DMS153 treated with DMSO at 0.1 percent for 48 hours (cell line): Measurements from ENCODE around the gene SLC38A10.
"Not testable (repeated sequence)": the region's sequence is repeated elsewhere in the genome, so short reads cannot be mapped to it uniquely, and the experiment has no call there.

Experiments
- DNase-seq: peaks from one replicate; lab custom pipeline; 2025; ENCODE audit not compliant: unreplicated experiment; lab: John Stamatoyannopoulos, UW

SLC38A10 gene

DNA sequence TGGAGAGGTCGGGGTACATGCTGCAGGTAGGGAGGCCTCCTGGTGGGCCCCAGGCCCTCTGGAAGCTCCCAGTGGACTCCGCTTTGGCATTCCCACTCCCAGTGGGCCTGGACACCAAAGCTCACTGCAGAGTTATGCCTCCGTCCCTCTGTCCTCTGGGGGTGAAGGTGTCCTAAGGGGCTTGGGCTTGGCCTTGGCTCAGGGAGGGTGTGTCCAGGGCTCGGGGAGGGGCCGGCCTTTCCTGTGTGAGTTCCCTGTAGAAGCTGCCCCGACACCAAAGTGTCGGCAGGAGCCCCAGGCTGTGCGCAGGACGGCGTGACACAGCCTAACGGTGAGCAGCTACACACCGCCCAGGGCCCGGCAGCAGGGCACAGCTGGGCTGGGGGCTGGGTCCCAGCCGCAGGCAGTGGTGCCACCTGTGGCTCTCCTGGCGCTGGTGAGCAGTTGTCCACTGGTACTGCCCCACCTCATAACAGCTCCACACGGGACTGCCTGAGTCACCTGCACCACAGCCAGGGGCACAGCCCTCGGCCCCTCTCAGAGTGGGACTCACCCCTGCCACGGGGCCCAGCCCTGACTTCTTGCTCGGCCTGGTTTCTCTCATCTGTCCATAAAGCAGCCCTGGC is 62.4 kb downstream of the SLC38A10 start:
- DNase-seq: no peak

DNA sequence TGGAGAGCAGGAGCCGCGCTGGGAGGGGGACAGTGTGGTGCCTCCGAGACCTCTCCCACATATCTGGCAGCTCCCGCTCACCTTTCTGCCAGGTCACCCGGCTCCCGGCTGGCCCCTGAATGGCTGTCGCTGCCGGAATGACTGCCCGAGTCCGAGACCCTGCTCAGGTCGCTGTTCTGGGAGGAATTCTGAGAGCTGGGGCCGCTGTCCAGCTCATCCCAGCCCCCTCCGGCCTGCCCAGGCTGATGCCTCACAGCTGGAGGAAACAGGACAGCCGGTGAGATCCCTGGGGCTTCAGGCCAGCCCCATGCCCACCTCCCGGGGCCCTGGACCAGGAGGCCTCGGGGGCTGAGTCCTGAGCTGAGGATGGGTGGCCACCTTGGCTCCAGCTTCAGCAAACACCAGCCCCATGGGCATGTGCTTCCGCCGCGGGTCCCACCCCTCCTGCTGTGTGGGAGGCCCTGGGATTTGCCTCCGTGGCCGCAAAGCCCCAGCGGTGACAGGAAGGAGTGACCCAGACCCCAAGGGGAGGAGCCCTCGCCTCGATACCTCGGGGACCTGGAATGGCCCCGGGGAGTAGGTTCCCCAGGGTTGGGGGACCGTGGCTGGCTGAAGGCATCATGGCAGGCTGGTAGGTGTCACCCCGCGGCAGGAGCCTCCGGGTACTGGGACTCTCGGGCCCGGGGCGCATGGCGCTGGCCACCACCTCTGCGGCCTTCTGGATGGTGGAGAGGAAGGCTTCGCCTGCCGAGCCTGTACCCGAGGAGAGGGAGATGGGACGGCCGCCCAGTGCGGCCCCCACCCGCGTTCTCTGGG is 63.1 kb downstream of the SLC38A10 start:
- no peak for DNase-seq

DNA sequence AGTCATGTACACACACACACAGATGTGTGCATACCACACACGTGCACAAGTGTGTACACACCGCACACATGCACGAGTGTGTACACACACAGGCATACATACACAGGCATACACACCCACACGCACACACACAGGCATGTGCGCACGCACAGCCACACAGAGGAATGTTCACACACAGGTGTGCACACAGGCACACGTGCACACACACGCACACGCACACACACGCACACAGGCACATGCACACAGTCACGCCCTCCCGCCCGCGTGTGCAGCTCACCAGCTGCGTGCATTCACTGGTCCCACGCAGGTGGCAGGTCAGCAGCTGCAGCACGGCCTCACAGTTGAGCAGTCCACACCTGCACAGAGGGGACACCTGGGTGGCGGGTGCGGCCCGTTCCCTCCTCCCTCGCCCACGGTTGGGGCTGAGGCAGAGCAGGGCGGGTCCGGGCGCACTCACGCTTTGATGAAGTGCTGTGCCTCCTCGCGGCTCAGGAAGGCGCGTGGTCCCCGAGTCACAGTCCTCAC is 63.9 kb downstream of the SLC38A10 start:
- DNase-seq: no peak

DNA sequence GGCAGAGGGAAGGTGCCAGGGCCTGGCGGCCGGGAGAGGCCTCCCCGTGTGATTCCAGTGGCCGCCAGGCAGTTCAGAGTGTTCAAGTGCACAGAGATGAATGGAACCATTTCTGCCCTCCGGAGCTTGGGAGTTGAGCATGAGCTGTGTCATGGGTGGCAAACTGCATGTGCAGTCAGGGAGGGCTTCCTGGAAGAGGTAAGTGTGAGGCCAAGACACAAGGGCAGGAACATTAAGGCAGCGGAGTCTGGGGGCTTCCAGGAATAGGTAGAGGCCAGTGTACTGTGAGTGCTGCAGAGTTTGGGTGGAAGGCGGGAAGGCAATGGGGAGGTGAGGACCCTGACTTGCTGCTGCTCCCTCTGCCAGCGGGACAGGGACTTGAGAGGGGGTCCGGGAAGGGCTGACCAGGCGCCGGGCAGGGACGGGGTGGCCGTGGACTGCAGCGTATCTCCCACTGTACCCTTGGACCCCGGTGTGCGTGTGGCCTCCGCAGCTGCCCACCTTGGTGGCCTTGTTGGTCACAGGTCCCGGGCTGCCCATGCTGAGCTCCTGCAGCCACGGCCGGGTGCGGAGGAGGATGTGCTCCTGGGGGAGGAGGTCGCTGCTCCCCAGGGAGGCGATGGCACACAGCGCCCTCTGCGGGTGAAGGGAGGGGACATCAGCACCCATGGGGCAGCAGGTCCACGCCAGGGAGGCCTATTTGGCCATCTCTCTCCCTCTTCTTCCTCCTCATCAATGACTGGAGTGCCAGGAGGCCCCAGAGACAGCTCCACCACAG is 64.9 kb downstream of the SLC38A10 start:
- no peak for DNase-seq

DNA sequence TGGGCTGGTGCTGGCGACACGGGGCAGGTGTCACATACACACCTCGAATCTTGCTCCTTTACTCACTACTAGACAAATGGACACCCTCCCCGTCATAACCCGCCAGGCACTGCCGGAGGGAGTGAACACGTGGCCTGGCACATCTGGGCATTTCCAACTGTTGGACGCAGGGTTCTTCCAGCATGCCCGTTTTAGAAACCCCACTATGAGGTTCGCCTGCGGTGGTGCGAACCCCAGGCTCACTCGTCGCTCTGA is 65.5 kb downstream of the SLC38A10 start:
- DNase-seq: no peak

DNA sequence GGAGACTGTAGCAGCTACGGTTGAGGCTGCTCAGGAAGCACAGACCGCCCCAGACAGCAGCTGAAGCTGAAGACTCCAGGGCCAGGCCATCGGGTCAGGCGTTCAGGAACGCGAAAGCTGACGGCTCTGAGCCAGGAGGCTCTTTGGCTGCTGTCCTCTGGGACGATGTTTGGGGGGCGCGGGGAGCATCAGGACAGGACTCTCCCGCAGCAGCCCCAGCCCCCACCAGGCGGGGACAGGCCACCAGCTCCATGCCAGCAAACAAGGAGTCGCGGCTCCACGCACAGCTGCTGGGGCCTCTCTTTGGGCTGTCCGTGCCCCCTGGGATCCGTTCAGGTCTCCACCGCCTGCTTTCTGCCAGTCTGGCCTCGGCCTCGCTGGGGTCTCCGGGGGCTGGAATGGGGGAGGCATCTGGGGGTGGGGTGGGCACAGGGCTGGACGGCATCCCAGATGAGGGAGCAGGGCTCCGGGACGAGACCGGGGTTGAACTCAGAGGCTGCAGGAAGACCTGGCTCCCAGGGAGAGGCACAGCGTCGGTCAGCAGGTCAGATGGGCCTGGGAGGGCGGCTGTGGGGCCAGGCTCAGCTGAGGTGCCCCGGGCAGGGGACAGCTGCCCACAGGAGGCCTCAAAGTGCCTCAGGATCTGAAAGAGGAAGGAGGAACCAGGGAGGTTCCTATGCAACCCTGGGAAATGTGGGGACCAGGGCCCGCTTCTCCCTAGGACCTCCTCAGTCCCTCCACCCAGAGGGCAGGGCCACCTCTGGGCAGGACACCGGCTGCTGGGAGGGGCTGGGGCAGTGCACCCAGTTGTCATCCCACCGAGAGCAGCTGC is 66.1 kb downstream of the SLC38A10 start:
- DNase-seq: no peak

DNA sequence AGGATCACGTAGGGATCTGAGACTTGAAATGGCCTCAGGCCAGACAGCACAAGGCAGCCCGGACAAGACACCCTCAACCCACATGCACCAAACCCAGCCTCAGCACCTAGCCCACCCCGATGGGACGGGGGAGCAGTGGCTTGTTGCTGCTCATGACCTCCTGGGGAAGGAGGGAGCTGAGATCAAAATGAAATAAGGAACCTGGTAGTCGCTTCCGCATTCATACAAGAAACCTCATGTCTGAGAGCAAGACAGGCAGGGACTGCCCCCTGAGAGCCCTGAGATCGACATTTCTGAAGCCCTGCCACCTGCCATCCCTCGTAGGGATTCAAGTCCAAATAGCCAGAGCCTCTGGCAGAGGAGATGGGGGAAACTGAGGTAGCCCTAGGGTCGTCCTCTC is 66.7 kb downstream of the SLC38A10 start:
- no peak for DNase-seq

DNA sequence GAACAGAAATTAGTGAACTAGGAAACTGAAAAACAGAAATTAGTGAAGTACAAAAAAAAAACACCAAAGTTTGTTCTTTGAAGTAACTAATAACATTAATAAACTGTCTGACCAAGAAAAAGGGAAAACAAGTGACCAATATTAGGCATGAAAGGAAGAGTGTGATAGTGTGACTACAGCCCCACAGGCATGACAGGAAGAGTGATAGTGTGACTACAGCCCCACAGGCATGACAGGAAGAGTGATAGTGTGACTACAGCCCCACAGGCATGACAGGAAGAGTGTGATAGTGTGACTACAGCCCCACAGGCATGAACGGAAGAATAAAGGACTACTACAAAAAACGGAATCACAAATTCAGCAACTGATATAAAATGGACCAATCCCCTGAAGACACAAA is 67.5 kb downstream of the SLC38A10 start:
- not testable (repeated sequence) for DNase-seq

DNA sequence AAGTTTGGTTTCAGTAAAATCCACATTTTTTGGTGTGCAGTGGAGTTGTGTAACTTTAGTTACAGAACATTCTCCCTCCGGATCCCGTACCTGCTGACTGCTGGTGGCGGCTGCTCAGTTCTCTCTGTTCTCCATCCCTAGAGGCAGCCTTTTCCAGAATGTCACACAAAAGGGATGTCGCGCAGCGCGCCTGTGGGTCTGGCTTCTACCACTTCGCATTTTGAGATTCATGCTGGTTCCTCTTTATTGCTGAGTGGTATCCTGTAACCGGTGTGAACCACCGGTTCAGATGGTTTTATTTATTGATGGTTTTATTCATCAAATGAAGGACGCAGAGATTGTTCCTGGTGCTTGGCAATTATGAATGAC is 71.4 kb downstream of the SLC38A10 start:
- DNase-seq: peak; percentile 42

DNA sequence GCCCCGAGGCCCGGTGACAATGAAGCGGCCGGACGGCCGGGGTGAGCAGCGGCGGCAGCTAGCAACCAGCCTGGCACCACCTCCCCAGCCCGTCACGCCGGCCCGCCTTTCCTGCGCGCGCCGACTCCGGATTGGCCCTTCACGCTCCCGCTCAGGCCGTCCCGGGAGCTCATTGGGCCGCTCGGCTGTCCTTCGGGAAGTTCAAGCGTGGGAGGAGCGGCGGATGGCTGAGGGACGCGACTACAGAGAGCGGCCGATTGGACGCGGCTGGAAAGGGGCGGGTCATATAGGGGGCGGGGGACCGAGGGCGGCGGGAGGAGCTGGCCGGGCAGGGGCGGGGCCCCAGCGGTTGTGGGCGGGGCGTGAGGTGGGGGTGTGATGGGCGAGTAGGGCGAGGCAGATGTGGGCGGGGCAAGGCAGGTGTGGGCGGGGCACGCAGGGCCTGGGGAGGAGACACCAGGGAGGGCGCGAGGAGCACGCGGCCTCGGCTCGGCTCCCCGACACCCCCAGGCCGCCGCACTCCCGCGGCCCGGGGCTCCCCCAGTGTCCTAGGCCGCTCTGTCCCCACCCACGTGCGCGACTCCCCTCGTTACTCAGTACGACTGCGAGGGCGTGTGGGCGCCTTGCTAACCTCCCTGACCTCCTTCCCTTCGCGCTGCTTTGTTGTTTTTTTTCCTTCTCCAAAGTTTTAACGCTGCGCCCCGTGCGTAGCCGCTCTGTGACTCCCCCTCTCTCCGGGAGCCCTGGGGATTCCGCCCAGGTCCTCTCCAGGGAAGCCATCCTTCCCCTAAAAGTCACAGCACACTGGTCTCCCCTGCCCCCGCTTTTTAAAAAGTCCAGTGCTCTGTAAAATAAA is 72.0 kb downstream of the SLC38A10 start, which contains the start of gene CEP131:
CEP131 (minus strand) TSS at position 60 of the 856 bp plus-strand sequence. CDS start 2,909 bp downstream, outside the sequence.
- DNase-seq: peak; percentile 96

DNA sequence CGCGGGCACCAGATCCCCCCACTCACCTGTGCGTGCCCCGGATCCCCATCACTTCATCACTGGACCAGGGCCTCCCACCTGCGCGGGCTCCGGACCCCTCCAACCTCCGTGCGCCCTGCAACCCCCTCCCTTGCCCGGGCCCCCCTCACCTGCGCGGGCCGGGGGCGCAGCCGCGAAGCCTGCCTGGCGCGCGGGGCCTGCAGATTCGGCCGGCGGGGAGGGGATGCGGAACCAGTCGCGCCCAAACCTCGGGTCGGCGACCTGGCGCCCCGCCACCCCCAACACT is 72.5 kb downstream of the SLC38A10 start:
- DNase-seq: no peak

DNA sequence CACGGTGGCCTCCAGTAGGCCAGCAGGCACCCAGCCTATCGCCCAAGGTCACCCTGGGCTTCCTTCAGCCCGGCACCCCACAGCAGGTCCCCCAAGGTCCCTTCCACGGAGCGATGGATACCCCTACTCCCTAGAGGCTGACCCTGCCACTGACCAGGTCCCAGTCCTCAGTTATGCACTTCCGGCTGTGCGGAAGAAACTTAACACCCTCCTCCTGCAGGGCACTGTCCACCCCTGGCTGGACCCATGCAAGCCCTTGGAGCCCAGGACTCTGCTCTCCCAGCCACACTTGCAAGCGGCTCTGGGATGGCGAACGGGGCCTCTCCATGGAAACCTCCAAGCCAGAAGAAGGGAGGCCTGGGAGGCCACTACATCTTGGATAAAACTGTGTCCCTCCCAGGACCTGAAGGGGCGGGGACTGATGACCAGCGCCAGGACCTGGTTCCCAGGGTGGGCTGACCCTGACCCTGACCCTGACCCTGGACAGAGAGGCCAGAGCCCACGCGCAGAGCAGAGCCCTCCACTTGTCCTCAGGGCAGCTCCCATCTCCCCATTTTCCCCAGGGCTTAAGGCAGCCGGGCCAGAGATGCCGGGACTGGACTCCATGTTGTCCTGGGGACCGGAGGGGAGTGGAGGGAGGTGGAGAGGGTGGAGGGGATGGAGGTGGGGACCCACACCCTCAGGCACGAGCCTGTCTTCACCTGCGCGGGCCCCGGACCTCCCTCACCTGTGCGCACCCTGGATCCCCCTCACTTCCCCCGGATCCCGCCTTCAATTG is 73.1 kb downstream of the SLC38A10 start:
- DNase-seq: no peak

DNA sequence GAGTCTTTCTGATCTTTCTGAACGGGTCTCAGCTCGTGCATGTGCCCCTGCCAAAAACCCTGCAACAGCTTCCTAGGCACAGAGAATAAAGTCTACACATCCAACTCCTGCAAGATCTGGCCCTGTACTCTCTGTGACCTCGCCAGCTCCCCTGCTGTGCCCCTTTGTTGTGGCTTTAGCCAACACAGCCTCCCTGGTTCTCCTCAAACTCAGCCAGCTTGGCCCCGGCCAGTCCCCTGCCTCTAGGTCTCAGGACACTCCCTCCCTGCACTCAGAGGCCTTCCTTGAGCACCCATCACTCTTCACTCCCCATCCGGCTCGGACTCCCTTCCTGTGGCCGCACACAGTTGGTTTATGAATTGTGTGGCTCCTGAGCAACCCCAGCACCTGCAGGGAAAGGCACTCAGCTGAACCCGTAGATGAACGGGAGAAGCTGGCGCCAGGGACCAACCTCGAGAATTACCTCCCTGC is 73.7 kb downstream of the SLC38A10 start:
- DNase-seq: no peak

DNA sequence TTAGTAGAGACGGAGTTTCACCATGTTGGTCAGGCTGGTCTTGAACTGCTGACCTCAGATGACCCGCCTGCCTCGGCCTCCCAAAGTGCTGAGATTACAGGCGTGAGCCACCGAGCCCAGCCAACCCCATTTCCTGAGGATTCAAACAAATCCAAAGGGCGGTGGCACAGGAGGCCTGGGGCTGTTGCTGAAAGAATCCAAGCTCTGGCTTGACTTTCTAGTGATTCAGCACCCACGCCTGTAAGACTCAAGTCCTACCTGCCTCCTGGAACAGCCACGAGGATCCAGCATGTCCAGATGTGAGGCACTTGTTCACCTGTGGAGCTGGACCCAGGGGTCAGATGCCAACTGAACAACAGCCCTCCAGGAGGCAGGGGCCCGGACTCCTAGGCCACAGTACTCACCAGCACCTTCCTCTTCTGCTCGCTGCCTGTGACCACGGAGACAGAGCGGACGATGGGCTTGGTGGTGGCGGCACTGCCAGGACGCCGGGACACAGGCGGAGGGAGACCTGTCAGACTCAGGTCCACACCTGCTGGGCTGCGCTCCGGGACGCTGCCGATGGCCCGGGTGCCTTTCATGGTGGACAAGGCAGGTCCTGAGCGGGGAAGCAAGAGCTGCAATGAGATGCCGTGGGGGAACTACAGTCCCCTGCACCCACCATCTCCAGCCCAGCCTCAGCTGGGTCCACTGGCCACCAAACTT is 75.5 kb downstream of the SLC38A10 start:
- DNase-seq: no peak

DNA sequence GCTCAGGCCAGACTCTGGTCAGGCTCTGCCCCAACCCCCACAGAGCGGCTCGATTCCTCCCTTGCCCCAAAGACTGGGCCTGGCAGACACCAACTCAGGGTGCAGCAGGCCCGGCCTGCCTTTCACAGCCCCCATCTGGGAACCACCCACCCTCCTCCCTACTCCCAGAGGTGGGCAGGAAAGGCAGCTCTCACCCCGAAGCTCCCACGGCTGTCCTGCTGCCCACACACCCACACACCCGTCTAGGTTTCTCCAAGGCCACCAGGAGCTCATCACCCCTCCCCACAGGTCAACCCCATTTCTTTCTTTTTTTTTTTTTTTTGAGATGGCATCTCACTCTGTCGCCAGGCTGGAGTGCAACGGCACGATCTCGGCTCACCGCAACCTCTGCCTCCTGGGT is 76.1 kb downstream of the SLC38A10 start:
- DNase-seq: no peak

DNA sequence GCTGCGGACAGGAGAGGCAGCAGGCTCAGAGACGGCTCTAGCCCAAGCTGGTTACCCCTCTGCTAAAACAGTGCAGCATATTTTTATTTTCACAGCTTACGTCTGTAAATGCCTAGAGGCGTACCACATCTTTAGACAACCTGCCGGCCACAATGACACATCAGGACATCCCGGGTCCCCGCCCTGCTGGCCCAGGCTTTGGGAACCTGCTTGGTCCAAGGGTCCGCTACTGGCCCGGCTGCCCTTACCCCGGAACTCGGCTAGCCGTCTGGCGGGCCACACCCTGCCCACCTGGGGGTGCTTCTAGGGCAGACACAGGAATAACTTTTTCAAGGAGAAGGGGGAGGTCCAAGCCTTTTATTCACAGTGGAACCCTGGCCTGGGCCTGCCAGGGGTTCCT is 76.6 kb downstream of the SLC38A10 start:
- DNase-seq: no peak

DNA sequence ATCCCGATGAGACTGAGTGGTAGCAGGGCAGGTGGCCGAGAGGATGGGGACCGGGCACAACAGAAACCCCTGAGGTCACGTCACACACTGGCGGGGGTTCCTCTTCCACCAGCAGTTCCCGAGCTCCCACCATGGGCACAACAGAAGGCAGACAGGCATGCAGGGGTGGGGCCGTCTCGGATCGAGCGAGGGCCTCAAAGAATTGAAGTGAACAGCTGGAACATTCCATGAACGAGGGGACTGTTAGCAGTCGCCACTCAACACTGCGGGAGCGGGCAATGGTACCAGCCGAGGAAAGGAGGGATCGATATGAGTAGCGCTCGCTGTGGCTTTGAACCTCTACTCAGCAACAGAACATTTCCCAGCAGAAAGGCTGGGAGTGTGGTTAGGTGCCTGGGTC is 77.6 kb downstream of the SLC38A10 start:
- DNase-seq: no peak

DNA sequence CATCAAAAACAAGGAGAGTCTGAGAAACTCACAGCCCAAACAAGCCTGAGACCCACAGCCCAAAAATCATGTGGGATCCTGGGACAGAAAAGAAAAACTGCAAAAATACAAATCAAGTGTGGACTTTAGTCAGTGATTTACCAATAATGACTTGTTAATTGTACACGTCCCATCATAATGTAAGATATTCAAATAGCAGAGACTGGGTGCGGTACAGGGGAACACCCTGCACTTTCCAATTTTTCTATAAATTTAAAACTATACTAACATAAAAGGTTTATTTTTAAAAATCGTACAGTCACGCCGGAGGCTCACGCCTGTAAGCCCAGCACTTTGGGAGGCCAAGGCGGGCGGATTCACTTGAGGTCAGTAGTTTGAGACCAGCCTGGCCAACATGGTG is 81.1 kb downstream of the SLC38A10 start:
- DNase-seq: no peak

DNA sequence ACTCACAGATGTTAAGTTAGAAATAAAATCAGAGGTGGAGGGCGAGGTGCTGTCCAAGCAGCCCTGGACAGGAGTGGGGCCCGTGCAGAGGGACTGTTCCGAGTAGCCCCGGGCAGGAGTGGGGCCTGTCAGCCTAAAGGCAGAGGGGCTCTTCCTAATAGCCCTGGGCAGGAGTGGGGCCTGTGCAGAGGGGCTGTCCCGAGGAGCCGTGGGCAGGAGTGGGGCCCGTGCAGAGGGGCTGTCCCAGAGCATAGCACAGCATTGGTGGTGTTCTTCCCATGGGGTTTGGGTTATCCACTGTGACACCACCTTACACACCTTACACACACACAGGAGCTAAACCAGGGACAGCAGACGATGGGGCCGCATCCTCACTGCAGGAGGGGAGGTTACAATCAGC is 82.7 kb downstream of the SLC38A10 start:
- DNase-seq: no peak
